H9 (cell line): ENCODE results near the gene SPSB3. TPM values are rescaled to one million over a fixed set of nuclear protein-coding genes. Genes with fewer than 3 reads are reported as not detected.

Source experiments
- DNase-seq: peaks from one replicate; pipeline ENCODE4 v3.0.0-alpha.2; 2017
- H2AFZ ChIP-seq: one replicate; pipeline ENCODE4 v1.6.1; 2013; ENCODE audit warnings: mild to moderate bottlenecking, low read length, control low read depth, moderate library complexity
- H2AK5ac ChIP-seq: 2 replicates; pipeline ENCODE4 v1.6.1; 2013; ENCODE audit warnings: low read length, control low read depth, mixed read lengths; ENCODE audit not compliant: insufficient read length
- H2BK120ac ChIP-seq: one replicate; pipeline ENCODE4 v1.6.1; 2013; ENCODE audit warnings: low read depth, mild to moderate bottlenecking, low read length, control low read depth, inconsistent platforms; ENCODE audit not compliant: poor library complexity, severe bottlenecking
- H2BK12ac ChIP-seq: 2 replicates; pipeline ENCODE4 v1.6.1; 2013; ENCODE audit warnings: low read length, control low read depth, mixed read lengths, low read depth; ENCODE audit not compliant: insufficient read length
- H2BK15ac ChIP-seq: 2 replicates; pipeline ENCODE4 v1.6.1; 2013; ENCODE audit warnings: low read depth, low read length, control low read depth
- H2BK20ac ChIP-seq: one replicate; pipeline ENCODE4 v1.6.1; 2013; ENCODE audit warnings: low read depth, mild to moderate bottlenecking, low read length, control low read depth, inconsistent platforms; ENCODE audit not compliant: poor library complexity, severe bottlenecking
- H2BK5ac ChIP-seq: 2 replicates; pipeline ENCODE4 v1.6.1; 2013; ENCODE audit warnings: low read length, control low read depth, mixed read lengths; ENCODE audit not compliant: insufficient read length
- H3K14ac ChIP-seq: 2 replicates; pipeline ENCODE4 v1.6.1; 2013; ENCODE audit warnings: low read length, control low read depth; ENCODE audit not compliant: insufficient read depth
- H3K18ac ChIP-seq: 2 replicates; pipeline ENCODE4 v1.6.1; 2013; ENCODE audit warnings: low read depth, mild to moderate bottlenecking, mixed read lengths, low read length, control low read depth; ENCODE audit not compliant: insufficient read length
- H3K23ac ChIP-seq: 2 replicates; pipeline ENCODE4 v1.6.1; 2013; ENCODE audit warnings: low read length, control low read depth, mixed read lengths, low read depth; ENCODE audit not compliant: insufficient read length
- H3K23me2 ChIP-seq: 2 replicates; pipeline ENCODE4 v1.6.1; 2013; ENCODE audit warnings: low read depth, mild to moderate bottlenecking, mixed read lengths, low read length, control low read depth; ENCODE audit not compliant: insufficient read length, poor library complexity, severe bottlenecking
- H3K27ac ChIP-seq: 2 replicates; pipeline ENCODE4 v1.5.1; 2013; ENCODE audit warnings: low read length, control low read depth, mixed read lengths, low read depth; ENCODE audit not compliant: insufficient read length
- H3K27me3 ChIP-seq: 2 replicates; pipeline ENCODE4 v1.6.1; 2013; ENCODE audit warnings: low read length, control low read depth, inconsistent platforms; ENCODE audit not compliant: insufficient read depth
- H3K4ac ChIP-seq: 2 replicates; pipeline ENCODE4 v1.6.1; 2013; ENCODE audit warnings: low read depth, mild to moderate bottlenecking, control low read depth, inconsistent platforms, low read length, moderate library complexity
- H3K4me1 ChIP-seq: 2 replicates; pipeline ENCODE4 v1.6.1; 2013; ENCODE audit warnings: low read length, control low read depth, inconsistent platforms; ENCODE audit not compliant: insufficient read depth
- H3K4me2 ChIP-seq: 2 replicates; pipeline ENCODE4 v1.6.1; 2013; ENCODE audit warnings: low read length, control low read depth, mixed read lengths; ENCODE audit not compliant: insufficient read length, insufficient read depth
- H3K56ac ChIP-seq: 2 replicates; pipeline ENCODE4 v1.6.1; 2013; ENCODE audit warnings: low read depth, mild to moderate bottlenecking, mixed read lengths, low read length, control low read depth; ENCODE audit not compliant: insufficient read length
- H3K79me1 ChIP-seq: 2 replicates; pipeline ENCODE4 v1.6.1; 2013; ENCODE audit warnings: low read depth, mild to moderate bottlenecking, moderate library complexity, low read length, control low read depth, inconsistent platforms; ENCODE audit not compliant: insufficient read depth, poor library complexity, severe bottlenecking
- H3K79me2 ChIP-seq: 2 replicates; pipeline ENCODE4 v1.6.1; 2013; ENCODE audit warnings: low read length, control low read depth, inconsistent platforms; ENCODE audit not compliant: insufficient read depth
- H3K9ac ChIP-seq: 2 replicates; pipeline ENCODE4 v1.6.1; 2013; ENCODE audit warnings: low read length, control low read depth, mixed read lengths; ENCODE audit not compliant: insufficient read length; ENCODE audit errors: extremely low read depth
- H3K9me3 ChIP-seq: one replicate; pipeline ENCODE4 v1.6.1; 2013; ENCODE audit warnings: low read depth, low read length, inconsistent platforms; ENCODE audit not compliant: control insufficient read depth
- H3T11ph ChIP-seq: one replicate; pipeline ENCODE4 v1.6.1; 2013; ENCODE audit warnings: mild to moderate bottlenecking, low read length, control low read depth, inconsistent platforms
- H4K20me1 ChIP-seq: one replicate; pipeline ENCODE4 v1.6.1; 2013; ENCODE audit not compliant: control insufficient read depth, insufficient read length, insufficient read depth
- H4K5ac ChIP-seq: 2 replicates; pipeline ENCODE4 v1.6.1; 2013; ENCODE audit warnings: low read depth, mild to moderate bottlenecking, mixed read lengths, low read length, control low read depth; ENCODE audit not compliant: insufficient read length
- H4K8ac ChIP-seq: replicated peaks from 2 replicates; pipeline ENCODE4 v1.6.1; 2013; ENCODE audit warnings: low read length, control low read depth, mixed read lengths, low read depth; ENCODE audit not compliant: insufficient read length
- H4K91ac ChIP-seq: 2 replicates; pipeline ENCODE4 v1.6.1; 2013; ENCODE audit warnings: low read depth, mild to moderate bottlenecking, moderate library complexity, mixed read lengths, low read length, control low read depth; ENCODE audit not compliant: insufficient read length
- H3K27ac Mint-ChIP-seq, 3 experiments: 2 replicates in 2 of 3; 3 replicates in 1 of 3; pipeline ENCODE4 v1.8.0; 2020 to 2021; ENCODE audit warnings: mixed read lengths in 3 of 3, mild to moderate bottlenecking in 1 of 3, moderate library complexity in 1 of 3
- H3K27me3 Mint-ChIP-seq: 2 replicates; pipeline ENCODE4 v1.8.0; 2021; ENCODE audit warnings: low read depth, mild to moderate bottlenecking, moderate library complexity, mixed read lengths
- H3K36me3 Mint-ChIP-seq, 3 experiments: 2 replicates in 2 of 3; 3 replicates in 1 of 3; pipeline ENCODE4 v1.8.0; 2020 to 2021; ENCODE audit warnings: low read depth in 3 of 3, mixed read lengths in 3 of 3; ENCODE audit not compliant: insufficient read depth in 1 of 3
- H3K4me1 Mint-ChIP-seq, 2 experiments: 2 replicates each; pipeline ENCODE4 v1.8.0; 2020; ENCODE audit warnings: mixed read lengths in 2 of 2
- H3K4me3 Mint-ChIP-seq, 2 experiments: 2 replicates in 1 of 2; 3 replicates in 1 of 2; pipeline ENCODE4 v1.8.0; 2020 to 2021; ENCODE audit warnings: mild to moderate bottlenecking in 2 of 2, mixed read lengths in 2 of 2, moderate library complexity in 1 of 2
- H3K9me3 Mint-ChIP-seq, 2 experiments: 2 replicates in 1 of 2; 3 replicates in 1 of 2; pipeline ENCODE4 v1.8.0; 2020; ENCODE audit warnings: mild to moderate bottlenecking in 2 of 2, mixed read lengths in 2 of 2, moderate library complexity in 1 of 2
- CTCF ChIP-seq: fragments of 200-600 bp; sonication (generic); conservative IDR thresholded peaks from 3 replicates; pipeline ENCODE4 v1.8.0; 2021; ENCODE audit warnings: antibody characterized with exemption, mild to moderate bottlenecking
- WGBS: extraction: QIAGEN DNeasy Blood & Tissue Kit; methylation state at CpG from one replicate; pipeline ENCODE4 v1.1.7; 2013; ENCODE audit warnings: missing lambda C conversion rate, low lambda C conversion rate, mixed read lengths; ENCODE audit not compliant: insufficient read length; ENCODE audit errors: extremely low coverage; 5-methylcytosine and 5-hydroxymethylcytosine counted together
- total RNA-seq: library from RNA; stranded (reverse); gene quantifications from 2 replicates; pipeline ENCODE4 v1.2.1, GENCODE V29; 2021

The SPSB3 gene
- total RNA-seq, 1 experiment from 2014 or later = 19.9 TPM

GRCh38 chr16:1731603-1732002 lies 50.8 kb downstream of the SPSB3 start:
- Histone ChIP-seq H4K5ac (no peak overlapping the region), H3K4ac (no peak overlapping the region), H4K20me1 (no peaks in the 10 kb centered on the region), H3K56ac (no peak overlapping the region), H2BK12ac (no peak overlapping the region), H3K18ac (no peak overlapping the region), H3K4me2 (no peak overlapping the region), H3K4me1 (no peaks in the 10 kb centered on the region), H2BK15ac (no peak overlapping the region), H3K23me2 (no peaks in the 10 kb centered on the region), H2AK5ac (no peak overlapping the region), H2BK5ac (no peak overlapping the region), H3K27ac (no peak overlapping the region), H3T11ph (no peak overlapping the region), H3K9me3 (no peaks in the 10 kb centered on the region), H3K14ac (no peak overlapping the region), H2BK120ac (no peak overlapping the region), H3K79me2 (no peaks in the 10 kb centered on the region), H2AFZ (no peak overlapping the region), H3K9ac (no peak overlapping the region), H4K91ac (no peak overlapping the region), H4K8ac (no peak overlapping the region), H2BK20ac (no peak overlapping the region), H3K27me3 (no peaks in the 10 kb centered on the region), H3K79me1 (no peaks in the 10 kb centered on the region), H3K23ac (no peak overlapping the region)
- H3K4me1 Mint-ChIP-seq = no peaks in the 10 kb centered on the region
- TF ChIP-seq CTCF = no peak
- H3K27me3 Mint-ChIP-seq = no peaks in the 10 kb centered on the region
- peak overlapping the region in 1 of 3 experiments; percentile 87; a peak in 2 of 7 replicates for H3K27ac Mint-ChIP-seq
- peaks cover 2 to 25% (median 22%) of the 10 kb centered on the region in 3 experiments; a peak in 6 of 7 replicates for H3K36me3 Mint-ChIP-seq
- no peak for DNase-seq
- no peak overlapping the region for H3K4me3 Mint-ChIP-seq
- H3K9me3 Mint-ChIP-seq = no peaks in the 10 kb centered on the region
- WGBS = no CpG with 5 or more reads among the region's 7 CpGs
